Measurements from ENCODE around the gene ZMAT2. TPM values are rescaled to one million over a fixed set of nuclear protein-coding genes. Genes with fewer than 3 reads are reported as not detected.
"Not testable (repeated sequence)": the region's sequence is repeated elsewhere in the genome, so short reads cannot be mapped to it uniquely, and the experiment has no call there.

Gene ZMAT2
- total and polyA plus RNA-seq, 3 experiments from 2014 or later = 71.2 to 81.7 (median 75.2) TPM

DNA sequence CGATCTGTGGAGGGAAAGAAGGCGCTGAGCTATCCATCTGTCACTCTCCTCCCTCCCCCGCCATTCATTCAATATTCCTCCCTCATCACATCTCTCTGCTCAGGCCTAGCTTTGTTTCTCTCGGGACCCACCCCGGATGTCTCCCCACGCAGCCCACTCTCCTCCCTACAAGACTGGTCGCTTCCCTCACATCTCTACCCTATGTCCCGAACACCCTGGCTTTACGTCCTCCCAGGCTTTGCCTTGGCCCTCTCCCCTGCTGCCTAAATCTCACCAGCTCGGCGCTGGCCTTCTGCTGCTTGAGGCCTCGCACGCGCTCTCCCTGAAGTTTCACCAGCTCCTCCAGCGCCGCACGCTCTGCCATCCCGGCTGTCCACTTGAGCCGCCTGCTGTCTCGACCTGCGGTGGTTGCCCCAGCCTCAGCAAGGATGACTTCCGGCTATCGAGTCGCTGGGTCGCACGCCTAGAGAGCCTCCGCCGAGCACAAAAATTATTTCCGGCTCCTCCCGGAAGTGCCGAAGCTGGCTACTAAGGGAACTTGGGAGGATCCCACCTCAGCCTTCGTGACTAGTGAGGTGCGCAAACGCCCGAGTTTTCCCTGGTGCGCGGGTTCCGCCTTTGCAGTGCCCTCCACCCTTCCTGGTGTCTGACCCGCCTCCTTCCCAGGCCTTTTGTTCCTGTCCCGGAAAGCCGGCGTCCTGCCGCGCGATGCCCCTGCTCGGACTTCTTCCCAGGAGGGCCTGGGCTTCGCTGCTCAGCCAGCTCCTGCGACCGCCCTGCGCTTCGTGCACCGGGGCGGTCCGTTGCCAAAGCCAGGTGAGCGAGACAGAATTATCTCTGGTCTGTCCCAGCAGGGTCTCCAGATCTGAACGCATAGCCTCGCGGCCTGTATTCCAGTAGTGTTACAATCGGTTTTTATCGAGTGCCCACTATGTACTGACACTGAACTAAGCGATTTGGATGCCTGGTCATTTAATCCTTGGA is 9.0 kb upstream of the ZMAT2 start, which contains the start of the genes HARS1 and HARS2:
Gene HARS1, minus strand, starts transcription at position 430 of the 984 bp plus-strand sequence. Its CDS starts 66 bp downstream, at position 364.
Gene HARS2, plus strand, starts transcription at position 515 of the 984 bp plus-strand sequence. Its CDS starts 194 bp downstream, at position 709.
- H3K27ac ChIP-seq (ENCODE audit: low read depth, low read length) = peak within 1 kb of the TSS; percentile 79

DNA sequence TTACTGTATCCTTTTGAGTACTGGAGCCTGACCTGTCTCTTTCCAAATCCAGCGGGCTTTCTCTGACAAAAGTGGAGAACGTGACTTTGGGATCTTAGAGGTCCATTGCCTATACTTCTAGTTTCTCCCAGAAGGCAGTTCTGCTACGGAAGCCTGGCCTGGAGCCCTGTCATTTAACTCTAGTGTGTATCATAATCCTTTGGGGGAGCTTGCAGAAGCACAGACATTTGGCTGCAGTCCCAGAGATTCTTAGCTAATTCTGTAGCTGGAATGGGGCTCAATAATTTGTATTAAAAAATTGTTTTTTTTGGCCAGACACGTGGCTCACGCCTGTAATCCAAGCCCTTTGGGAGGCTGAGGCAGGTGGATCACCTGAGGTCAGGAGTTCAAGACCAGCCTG is 6.0 kb upstream of the ZMAT2 start:
- no peaks in the 10 kb centered on the region for H3K27me3 Mint-ChIP-seq
- CTCF ChIA-PET = interaction anchor here (1.2 kb wide), 1 partner anchor 12 kb away, joined by 3 read pairs; no protein-coding TSS in a partner anchor
- H3K27ac Mint-ChIP-seq = peak overlapping the region in 1 of 8 donors; percentile 89
- Histone ChIP-seq H3K36me3 (ENCODE audit: insufficient read depth, low read length) (peaks cover 49% of the 10 kb centered on the region), H3K4me3 (ENCODE audit: low read length) (no peak overlapping the region), H3K4me1 (ENCODE audit: insufficient read depth, low read length) (peaks cover 24% of the 10 kb centered on the region), H3K9me3 (ENCODE audit: low read length) (no peaks in the 10 kb centered on the region), H3K27ac (ENCODE audit: low read depth, low read length) (no peak overlapping the region), H3K27me3 (ENCODE audit: insufficient read depth, low read length, poor library complexity, severe bottlenecking) (no peaks in the 10 kb centered on the region)
- H3K36me3 Mint-ChIP-seq = peaks cover 15 to 78% (median 30%) of the 10 kb centered on the region in 3 donors
- no peaks in the 10 kb centered on the region for H3K9me3 Mint-ChIP-seq
- H3K4me3 Mint-ChIP-seq = peak overlapping the region in 1 of 7 donors; percentile 68
- POLR2A ChIA-PET = no interaction called here
- peaks cover 29 to 42% (median 42%) of the 10 kb centered on the region in 3 donors for H3K4me1 Mint-ChIP-seq
- no peak for DNase-seq

More for the DNA sequence above, 9.0 kb upstream of the ZMAT2 start, which contains the start of the genes HARS1 and HARS2:
- H3K27me3 Mint-ChIP-seq = no peaks in the 10 kb centered on the region
- ChIA-PET POLR2A (interaction anchor here (0.6 to 1.7 kb wide), 7 partner anchors 9 to 290 kb away, joined by 3 to 8 read pairs (median 5); partner anchors contain the start of genes ANKHD1, IK, NDUFA2 and ZMAT2), CTCF (interaction anchor here (0.9 to 1.6 kb wide), 9 partner anchors 9 to 318 kb away, joined by 3 to 5 read pairs (median 3); partner anchors contain the start of genes EIF4EBP3, IK, NDUFA2 and ZMAT2)
- Histone ChIP-seq H3K4me3 (ENCODE audit: low read length) (peak within 1 kb of the TSS; percentile 89), H3K9me3 (ENCODE audit: low read length) (no peaks in the 10 kb centered on the region), H3K4me1 (ENCODE audit: insufficient read depth, low read length) (peaks cover 30% of the 10 kb centered on the region), H3K36me3 (ENCODE audit: insufficient read depth, low read length) (peaks cover 24% of the 10 kb centered on the region), H3K27me3 (ENCODE audit: insufficient read depth, low read length, poor library complexity, severe bottlenecking) (no peaks in the 10 kb centered on the region)
- H3K4me3 Mint-ChIP-seq = peak within 1 kb of the TSS; percentile 94 to 100 (median 99)
- peak; percentile 72 to 87 (median 77) for DNase-seq
- peak within 1 kb of the TSS; percentile 89 to 100 (median 98) for H3K27ac Mint-ChIP-seq
- H3K4me1 Mint-ChIP-seq = peaks cover 37 to 56% (median 52%) of the 10 kb centered on the region in 3 donors
- no peaks in the 10 kb centered on the region for H3K9me3 Mint-ChIP-seq
- peaks cover 5 to 67% (median 11%) of the 10 kb centered on the region in 3 donors for H3K36me3 Mint-ChIP-seq

DNA sequence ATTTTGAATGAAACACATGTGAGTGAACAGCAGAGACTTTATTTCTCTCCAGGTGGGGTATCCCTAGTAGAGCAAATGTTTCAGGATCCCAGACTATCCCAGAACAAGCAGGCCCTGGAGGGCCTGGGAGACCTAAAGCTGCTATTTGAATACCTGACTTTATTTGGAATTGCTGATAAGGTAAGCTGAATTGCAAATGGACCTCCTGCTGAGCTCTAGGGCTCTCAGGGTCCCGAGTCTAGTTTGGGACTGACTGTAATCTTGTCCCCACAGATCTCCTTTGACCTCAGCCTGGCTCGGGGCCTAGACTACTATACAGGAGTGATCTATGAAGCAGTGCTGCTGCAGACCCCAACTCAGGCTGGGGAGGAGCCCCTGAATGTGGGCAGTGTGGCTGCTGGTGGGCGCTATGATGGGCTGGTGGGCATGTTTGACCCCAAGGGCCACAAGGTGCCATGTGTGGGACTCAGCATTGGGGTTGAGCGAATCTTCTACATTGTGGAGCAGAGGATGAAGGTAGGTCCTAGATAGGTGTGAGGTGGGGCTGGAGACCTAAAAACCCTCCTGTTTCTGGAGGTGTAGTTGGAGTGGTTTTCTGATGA is 3.3 kb upstream of the ZMAT2 start:
- no peaks in the 10 kb centered on the region for H3K9me3 Mint-ChIP-seq
- no peaks in the 10 kb centered on the region for H3K9me3 ChIP-seq (ENCODE audit: low read length)
- no peak overlapping the region for H3K4me3 ChIP-seq (ENCODE audit: low read length)
- H3K27me3 Mint-ChIP-seq = no peaks in the 10 kb centered on the region
- H3K27me3 ChIP-seq (ENCODE audit: insufficient read depth, low read length, poor library complexity, severe bottlenecking) = no peaks in the 10 kb centered on the region
- no peak for DNase-seq
- H3K4me1 Mint-ChIP-seq = peaks cover 27 to 41% (median 40%) of the 10 kb centered on the region in 3 donors
- H3K36me3 ChIP-seq (ENCODE audit: insufficient read depth, low read length) = peaks cover 59% of the 10 kb centered on the region
- ChIA-PET POLR2A (no interaction called here), CTCF (interaction anchor here (0.8 to 1.0 kb wide), 3 partner anchors 14 to 50 kb away, joined by 3 to 4 read pairs (median 3); partner anchors contain the start of genes IK and NDUFA2)
- H3K27ac ChIP-seq (ENCODE audit: low read depth, low read length) = no peak overlapping the region
- peaks cover 21% of the 10 kb centered on the region for H3K4me1 ChIP-seq (ENCODE audit: insufficient read depth, low read length)
- H3K4me3 Mint-ChIP-seq = no peak overlapping the region
- H3K36me3 Mint-ChIP-seq = peaks cover 23 to 76% (median 33%) of the 10 kb centered on the region in 3 donors
- H3K27ac Mint-ChIP-seq = peak overlapping the region in 4 of 8 donors; percentile 50 to 58 (median 56)

DNA sequence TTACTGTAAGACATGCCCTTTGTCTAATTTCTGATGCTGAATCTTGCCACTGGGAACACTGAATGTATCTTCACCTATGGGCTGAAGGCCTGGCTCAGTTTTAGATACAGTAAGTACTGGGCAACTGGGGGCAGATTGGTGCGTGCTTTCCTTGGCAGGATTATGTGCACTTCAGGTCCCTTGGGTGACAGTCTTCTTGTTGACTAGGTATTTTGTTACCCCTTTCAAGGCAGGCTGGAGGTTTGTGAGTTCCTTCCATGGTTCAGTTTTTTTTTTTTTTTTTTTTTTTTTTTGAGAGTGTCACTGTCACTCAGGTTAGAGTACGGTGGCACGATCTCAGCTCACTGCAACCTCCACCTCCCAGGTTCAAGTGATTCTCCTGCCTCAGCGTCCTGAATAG is 7.6 kb downstream of the ZMAT2 start:
- Histone ChIP-seq H3K9me3 (ENCODE audit: low read length) (no peaks in the 10 kb centered on the region), H3K4me1 (ENCODE audit: insufficient read depth, low read length) (peaks cover 9% of the 10 kb centered on the region), H3K27me3 (ENCODE audit: insufficient read depth, low read length, poor library complexity, severe bottlenecking) (no peaks in the 10 kb centered on the region), H3K4me3 (ENCODE audit: low read length) (no peak overlapping the region), H3K27ac (ENCODE audit: low read depth, low read length) (no peak overlapping the region), H3K36me3 (ENCODE audit: insufficient read depth, low read length) (peaks cover 31% of the 10 kb centered on the region)
- H3K27ac Mint-ChIP-seq = peak overlapping the region in 3 of 8 donors; percentile 45 to 66 (median 47)
- H3K9me3 Mint-ChIP-seq = peaks cover 0 to 6% (median 0%) of the 10 kb centered on the region in 5 donors
- CTCF ChIA-PET = interaction anchor here (0.7 kb wide), 1 partner anchor 358 kb away, joined by 3 read pairs; no protein-coding TSS in a partner anchor
- POLR2A ChIA-PET = interaction anchor here (0.6 kb wide), 1 partner anchor 194 kb away, joined by 9 read pairs; no protein-coding TSS in a partner anchor
- DNase-seq = no peak
- H3K4me1 Mint-ChIP-seq = peaks cover 16 to 26% (median 21%) of the 10 kb centered on the region in 3 donors
- H3K36me3 Mint-ChIP-seq = peaks cover 9 to 52% (median 23%) of the 10 kb centered on the region in 3 donors
- peak overlapping the region in 2 of 7 donors; percentile 16 to 22 for H3K4me3 Mint-ChIP-seq
- peaks cover 0 to 8% of the 10 kb centered on the region in 2 donors for H3K27me3 Mint-ChIP-seq

DNA sequence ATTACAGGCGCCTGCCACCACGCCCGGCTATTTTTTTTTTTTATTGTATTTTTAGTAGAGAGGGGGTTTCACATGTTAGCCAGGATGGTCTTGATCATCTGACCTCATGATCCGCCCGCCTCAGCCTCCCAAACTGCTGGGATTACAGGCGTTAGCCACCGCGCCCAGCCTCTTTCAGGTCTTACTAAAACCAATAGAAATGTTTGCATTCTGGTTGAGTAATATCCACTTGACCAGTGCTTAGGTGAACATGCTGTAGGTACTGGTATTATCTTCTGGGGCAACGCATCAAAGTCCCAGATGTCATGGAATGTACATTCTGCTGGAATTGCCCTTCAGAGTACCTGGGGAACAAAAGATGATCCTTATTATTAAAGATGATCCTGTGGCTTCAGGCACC is 8.5 kb downstream of the ZMAT2 start:
- H3K27me3 Mint-ChIP-seq; H3K27me3 ChIP-seq (ENCODE audit: insufficient read depth, low read length, poor library complexity, severe bottlenecking); H3K27ac ChIP-seq (ENCODE audit: low read depth, low read length); H3K4me1 ChIP-seq (ENCODE audit: insufficient read depth, low read length); CTCF ChIA-PET; H3K9me3 ChIP-seq (ENCODE audit: low read length); POLR2A ChIA-PET; H3K9me3 Mint-ChIP-seq; H3K4me3 ChIP-seq (ENCODE audit: low read length); DNase-seq: not testable (repeated sequence)
- H3K36me3 Mint-ChIP-seq = peaks cover 4 to 44% (median 19%) of the 10 kb centered on the region in 3 donors
- peak overlapping the region in 3 of 7 donors; percentile 98 to 100 (median 100) for H3K4me3 Mint-ChIP-seq
- H3K4me1 Mint-ChIP-seq = peaks cover 19 to 28% (median 21%) of the 10 kb centered on the region in 3 donors
- H3K36me3 ChIP-seq (ENCODE audit: insufficient read depth, low read length) = peaks cover 23% of the 10 kb centered on the region
- peak overlapping the region in 1 of 8 donors; percentile 81 for H3K27ac Mint-ChIP-seq

DNA sequence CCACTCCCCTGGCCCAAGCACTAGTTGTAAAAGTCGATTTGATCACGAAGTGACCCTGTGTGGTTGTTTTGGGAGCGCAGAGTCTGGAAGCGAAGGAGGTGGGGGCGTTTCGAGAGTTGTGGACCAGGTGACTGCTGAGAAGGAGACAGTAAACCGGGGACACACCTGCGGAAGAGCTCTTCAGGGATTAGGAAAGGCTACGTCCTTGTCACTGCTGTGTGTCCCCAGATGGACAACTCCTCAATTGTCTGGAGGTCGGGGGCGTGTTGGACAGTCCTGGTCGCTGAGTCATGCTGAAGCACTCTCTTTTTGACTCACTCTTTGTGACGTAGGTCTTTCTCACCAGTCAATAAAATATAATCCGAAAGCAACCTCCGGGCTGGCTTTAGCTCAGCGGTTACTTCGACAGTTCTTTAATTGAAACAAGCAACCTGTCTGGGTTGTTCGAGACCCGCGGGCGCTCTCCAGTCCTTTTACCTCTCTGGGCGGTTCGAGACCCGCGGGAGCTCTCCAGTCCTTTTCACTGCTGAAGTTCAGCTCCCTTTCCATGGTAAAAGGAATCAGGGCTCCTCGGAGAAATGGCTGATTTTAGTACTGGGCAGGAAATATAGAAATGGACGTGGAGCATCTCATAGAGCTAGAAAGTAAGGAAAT is 10.8 kb downstream of the ZMAT2 start:
- Histone ChIP-seq H3K9me3 (ENCODE audit: low read length) (no peaks in the 10 kb centered on the region), H3K4me1 (ENCODE audit: insufficient read depth, low read length) (peaks cover 9% of the 10 kb centered on the region), H3K27ac (ENCODE audit: low read depth, low read length) (peak overlapping the region; percentile 97), H3K4me3 (ENCODE audit: low read length) (peak overlapping the region; percentile 100), H3K27me3 (ENCODE audit: insufficient read depth, low read length, poor library complexity, severe bottlenecking) (no peaks in the 10 kb centered on the region), H3K36me3 (ENCODE audit: insufficient read depth, low read length) (peaks cover 4% of the 10 kb centered on the region)
- POLR2A ChIA-PET = interaction anchor here (0.6 to 2.2 kb wide), 8 partner anchors 10 to 1147 kb away, joined by 3 to 12 read pairs (median 6); partner anchors contain the start of genes ANKHD1, HARS1, HARS2 and IK
- peak; percentile 63 to 92 (median 90) for DNase-seq
- peaks cover 0 to 8% of the 10 kb centered on the region in 2 donors for H3K27me3 Mint-ChIP-seq
- peaks cover 0 to 6% (median 0%) of the 10 kb centered on the region in 5 donors for H3K9me3 Mint-ChIP-seq
- peak overlapping the region; percentile 92 to 100 (median 99) for H3K4me3 Mint-ChIP-seq
- H3K4me1 Mint-ChIP-seq = peaks cover 19 to 25% (median 21%) of the 10 kb centered on the region in 3 donors
- H3K27ac Mint-ChIP-seq = peak overlapping the region; percentile 97 to 99 (median 99)
- H3K36me3 Mint-ChIP-seq = peaks cover 0 to 23% (median 5%) of the 10 kb centered on the region in 3 donors
- CTCF ChIA-PET = interaction anchor here (0.7 to 2.3 kb wide), 13 partner anchors 9 to 349 kb away, joined by 3 to 14 read pairs (median 5); partner anchors contain the start of genes ANKHD1, HARS1, HARS2 and TMCO6
